T follicular helper cell (primary cell): Measurements from ENCODE around the gene TOMM7.

Experiments
- DNase-seq: peaks from one replicate; pipeline ENCODE4 v3.0.0-alpha.2; 2020; ENCODE audit warnings: low read depth
- total RNA-seq, 2 experiments: gene quantifications; one replicate each; lab custom pipeline; 2026; lab: John Stamatoyannopoulos, UW

TOMM7 gene
- 83.7 to 169 reads per million in 2 experiments for total RNA-seq

DNA sequence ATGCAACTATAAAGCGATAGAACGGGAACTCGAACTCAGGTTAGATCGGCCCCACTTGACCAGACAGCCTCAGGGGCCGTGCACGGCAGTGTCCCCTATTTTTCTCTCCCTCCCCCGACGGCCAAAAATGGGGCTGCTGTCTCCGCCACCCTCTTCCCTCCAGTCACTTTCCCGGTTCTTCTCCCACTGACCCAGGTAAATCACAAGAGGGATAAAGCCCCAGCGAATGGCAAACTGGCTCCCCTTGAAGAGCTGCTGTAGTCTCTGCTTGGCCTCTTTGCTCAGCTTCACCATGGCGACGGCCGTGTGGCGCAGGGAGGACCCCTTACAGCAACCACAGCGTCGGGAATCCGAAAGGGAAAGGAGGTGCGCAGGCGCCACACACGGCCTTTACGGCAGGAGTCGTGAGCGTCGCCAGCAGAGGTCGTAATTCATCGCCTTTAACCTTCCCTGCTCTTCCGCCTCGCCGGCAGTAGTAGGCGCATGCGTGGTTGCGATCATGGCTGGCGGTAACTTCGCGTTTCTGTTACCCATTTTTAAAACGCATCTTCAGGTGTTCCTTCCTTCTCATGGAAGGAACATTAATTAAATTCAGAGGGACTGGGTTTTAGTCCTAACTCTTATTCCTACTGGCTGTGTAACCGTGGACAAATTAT, at the start of gene TOMM7:
Gene TOMM7, minus strand, starts transcription at position 364 of the 656 bp plus-strand sequence. Its CDS starts 70 bp downstream, at position 294.
- peak; percentile 81 for DNase-seq

GRCh38 chr7:22872096-22872807, 49.6 kb upstream of the TOMM7 start:
- no peak for DNase-seq

- no peak for DNase-seq
Measured at GRCh38 chr7:22871661-22872060, 49.0 kb upstream of the TOMM7 start.

GRCh38 chr7:22868509-22868908, 45.9 kb upstream of the TOMM7 start:
- no peak for DNase-seq

DNA sequence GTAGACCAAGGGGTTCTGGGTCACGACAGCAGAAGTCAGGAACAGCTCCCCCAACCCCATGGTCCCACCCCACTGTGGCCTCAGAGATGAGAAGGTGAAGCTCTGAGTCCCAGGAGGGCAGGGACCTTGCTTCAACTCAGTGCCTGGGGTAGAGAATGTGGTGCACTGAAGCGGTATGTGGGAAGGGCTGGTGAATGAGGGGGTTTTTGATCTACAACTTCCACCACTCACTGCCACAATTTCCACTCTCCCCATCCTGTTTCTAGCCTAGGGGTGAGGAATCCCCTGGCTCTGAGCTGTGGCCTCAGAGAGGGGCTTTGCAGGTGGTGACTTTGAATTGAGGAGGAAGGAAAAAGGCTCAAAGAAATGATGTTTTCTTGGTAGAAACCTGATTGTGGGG, 44.9 kb upstream of the TOMM7 start:
- no peak for DNase-seq

GRCh38 chr7:22867003-22867402, 44.4 kb upstream of the TOMM7 start:
- DNase-seq: no peak

GRCh38 chr7:22865602-22865960, 42.9 kb upstream of the TOMM7 start:
- DNase-seq: no peak

GRCh38 chr7:22864855-22865601, 42.4 kb upstream of the TOMM7 start:
- DNase-seq: no peak

DNA sequence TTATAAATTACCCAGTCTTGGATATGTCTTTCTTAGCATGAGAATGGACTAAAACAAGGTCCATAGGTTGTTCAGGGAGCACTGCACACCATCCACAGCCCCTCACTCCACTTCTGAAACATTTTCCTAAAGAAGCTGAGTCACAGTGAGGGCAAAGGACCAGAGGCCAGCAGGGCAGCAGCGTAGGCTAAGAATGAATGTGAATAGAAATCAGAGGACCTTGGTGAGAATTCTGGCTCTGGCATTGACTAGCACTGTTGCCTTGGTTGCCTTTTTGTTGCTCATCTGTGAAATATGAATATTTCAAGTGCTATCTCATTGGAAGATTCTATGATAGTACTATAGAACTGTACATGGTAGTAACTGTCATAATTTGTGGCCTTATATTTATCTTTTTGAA, 41.7 kb upstream of the TOMM7 start:
- DNase-seq: no peak

GRCh38 chr7:22863156-22863899, 40.7 kb upstream of the TOMM7 start:
- no peak for DNase-seq

- no peak for DNase-seq
Measured at GRCh38 chr7:22861576-22861975, 38.9 kb upstream of the TOMM7 start.

DNA sequence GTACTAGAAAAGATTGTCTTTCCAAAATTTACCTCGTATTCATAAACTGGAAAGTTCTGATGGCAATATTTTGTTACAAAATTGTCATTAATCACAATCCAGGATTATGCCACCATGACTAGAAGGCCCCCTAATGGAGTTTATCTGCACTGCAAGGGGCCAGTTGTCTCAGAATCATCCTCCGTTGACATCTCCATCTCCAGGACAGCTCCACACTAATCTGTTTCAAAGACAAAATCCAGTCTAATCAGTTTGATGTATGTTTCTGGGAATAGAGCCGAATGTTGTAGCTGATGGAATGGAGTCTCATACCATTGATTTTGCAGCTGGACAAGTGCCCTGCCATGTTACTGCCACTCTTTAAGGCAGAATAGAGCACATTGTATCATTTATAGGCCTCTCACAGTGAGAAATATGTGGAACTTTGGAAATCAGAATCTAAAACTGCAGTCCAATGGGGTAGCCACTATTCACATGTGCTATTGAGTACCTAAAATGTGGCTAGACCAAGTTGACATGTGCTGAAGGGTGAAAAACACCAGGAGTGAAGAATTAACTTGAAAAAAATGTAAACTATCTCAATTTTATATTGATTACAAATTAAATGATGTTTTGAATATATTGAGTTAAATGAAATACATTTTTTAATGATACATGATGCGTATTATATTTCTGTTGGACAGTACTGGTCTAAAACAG, 38.3 kb upstream of the TOMM7 start:
- DNase-seq: no peak

DNA sequence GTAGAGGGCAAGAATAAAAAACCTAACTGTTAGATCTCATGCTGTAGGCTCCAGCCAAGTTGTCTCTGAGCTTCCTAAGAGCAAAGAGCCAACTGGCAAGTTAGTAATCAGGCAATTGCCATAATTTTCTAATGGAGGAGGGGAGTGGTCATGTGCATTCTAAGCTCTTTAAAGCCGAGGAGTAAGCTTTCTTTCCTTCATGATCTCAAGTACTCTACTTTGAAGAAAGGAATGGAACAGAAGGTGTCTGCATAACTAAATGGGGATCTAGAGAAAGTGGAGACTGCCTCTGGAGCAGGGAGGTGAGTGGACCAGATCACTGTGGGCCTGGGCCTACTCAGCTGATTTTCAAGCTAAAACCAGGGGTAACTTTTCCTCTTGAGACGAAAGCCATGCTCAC, 37.7 kb upstream of the TOMM7 start:
- DNase-seq: no peak

DNA sequence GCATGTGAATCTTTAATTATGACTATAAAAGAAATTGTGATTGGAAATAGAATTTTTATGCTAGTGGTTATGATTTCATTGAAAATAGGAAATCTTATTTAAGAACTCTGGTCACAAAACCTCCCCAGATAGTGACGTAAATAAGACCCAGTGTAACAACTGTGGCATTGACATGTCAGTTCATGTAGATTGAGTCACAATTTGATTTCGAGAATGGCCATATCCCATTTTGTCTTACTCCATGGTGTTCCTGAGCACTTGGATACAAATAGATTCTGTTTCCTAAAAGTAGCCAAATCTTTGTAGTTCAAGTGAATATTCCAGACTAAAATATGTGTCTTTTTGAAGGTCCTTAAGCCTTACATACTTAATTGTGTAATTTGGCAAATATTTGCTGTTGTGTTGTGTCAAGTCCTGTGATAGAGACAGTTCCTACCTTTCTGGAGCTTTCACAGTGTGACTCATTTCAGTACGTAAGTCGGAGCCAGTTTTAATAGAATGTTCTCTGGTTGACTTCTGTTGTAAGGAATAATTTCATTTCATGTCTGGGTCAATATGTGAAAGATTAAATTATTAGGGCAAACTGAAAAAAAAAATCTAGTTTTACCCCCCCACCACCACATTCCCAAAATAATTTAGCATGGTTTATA, 37.1 kb upstream of the TOMM7 start:
- DNase-seq: no peak

DNA sequence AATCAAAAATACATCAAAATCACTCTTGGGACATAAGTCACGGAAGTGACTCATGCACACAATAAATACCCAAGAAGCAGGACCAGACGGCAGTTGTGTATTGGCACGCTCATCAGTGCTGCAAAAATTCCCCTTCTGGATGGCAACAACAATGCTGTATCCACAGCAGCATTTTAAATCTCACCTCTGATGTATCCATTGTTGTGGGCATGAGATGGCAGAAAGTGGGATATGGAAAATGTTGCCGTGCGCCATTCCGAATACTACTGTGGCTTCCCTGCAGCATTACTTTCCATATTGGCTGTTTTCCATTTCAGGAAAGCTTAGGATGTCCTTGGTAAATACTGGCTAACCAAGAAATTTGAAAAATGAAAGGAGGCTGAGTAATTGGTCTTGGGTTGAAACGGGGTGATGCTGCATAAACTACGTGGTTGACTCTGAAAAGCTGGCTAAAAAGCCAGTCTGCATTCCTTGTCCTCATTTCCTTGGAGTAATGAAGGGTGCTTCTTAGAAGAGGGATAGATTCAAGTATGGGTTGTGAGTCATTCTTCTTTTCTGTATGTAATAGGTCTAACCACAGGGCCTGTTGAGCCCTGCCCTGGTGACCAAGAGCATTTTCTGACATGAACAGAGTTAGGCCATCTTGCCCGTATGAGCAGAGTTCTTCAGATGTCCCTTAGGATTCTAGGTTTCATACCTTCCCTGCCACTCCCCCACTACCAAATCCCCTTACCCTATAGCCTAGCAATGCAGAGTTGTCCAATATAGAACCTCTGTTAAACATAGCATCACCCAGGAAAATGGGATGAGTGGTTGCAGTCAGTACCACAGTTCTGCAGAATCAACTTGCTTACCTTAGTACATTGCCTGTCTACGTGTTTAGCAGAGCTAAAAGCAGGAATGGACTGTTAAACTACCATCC, 36.3 kb upstream of the TOMM7 start:
- DNase-seq: no peak

DNA sequence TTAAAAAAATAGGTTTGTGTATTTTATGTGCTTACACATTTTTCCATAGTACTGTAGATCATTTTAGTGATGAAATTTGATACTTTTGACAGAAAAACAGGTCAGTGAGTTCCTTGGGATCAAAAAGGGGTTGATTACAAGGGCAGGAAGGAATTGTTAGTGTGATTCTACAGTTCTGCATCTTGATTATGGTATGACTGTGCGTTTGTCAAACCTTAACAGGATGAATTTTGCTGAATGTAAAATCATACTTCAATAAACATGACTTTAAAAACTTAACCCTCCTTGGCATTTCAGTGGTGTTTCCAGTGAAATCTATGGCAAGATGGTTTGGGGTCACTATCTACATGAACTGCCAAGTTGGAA, 35.6 kb upstream of the TOMM7 start:
- no peak for DNase-seq

DNA sequence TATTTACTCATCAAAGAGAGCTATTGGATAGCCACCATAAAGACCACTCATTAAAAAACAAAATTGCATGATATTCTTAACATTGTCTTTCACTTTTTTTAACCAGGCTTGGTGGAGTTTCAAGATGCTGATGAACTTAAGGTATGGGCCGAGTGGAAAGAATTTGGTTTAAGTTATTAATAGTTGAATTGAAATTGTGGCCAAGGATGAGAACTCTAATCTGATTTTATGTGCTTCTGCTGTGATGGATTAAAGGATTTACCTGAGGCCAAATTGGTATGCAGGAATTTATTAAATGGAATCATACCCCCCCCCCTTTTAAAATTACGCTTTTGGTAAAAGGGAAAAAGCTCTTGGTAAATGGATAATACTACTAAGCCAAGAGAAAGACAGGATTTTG, 33.8 kb upstream of the TOMM7 start:
- DNase-seq: no peak

- DNase-seq: no peak
Measured at GRCh38 chr7:22855049-22855392, 32.4 kb upstream of the TOMM7 start.

DNA sequence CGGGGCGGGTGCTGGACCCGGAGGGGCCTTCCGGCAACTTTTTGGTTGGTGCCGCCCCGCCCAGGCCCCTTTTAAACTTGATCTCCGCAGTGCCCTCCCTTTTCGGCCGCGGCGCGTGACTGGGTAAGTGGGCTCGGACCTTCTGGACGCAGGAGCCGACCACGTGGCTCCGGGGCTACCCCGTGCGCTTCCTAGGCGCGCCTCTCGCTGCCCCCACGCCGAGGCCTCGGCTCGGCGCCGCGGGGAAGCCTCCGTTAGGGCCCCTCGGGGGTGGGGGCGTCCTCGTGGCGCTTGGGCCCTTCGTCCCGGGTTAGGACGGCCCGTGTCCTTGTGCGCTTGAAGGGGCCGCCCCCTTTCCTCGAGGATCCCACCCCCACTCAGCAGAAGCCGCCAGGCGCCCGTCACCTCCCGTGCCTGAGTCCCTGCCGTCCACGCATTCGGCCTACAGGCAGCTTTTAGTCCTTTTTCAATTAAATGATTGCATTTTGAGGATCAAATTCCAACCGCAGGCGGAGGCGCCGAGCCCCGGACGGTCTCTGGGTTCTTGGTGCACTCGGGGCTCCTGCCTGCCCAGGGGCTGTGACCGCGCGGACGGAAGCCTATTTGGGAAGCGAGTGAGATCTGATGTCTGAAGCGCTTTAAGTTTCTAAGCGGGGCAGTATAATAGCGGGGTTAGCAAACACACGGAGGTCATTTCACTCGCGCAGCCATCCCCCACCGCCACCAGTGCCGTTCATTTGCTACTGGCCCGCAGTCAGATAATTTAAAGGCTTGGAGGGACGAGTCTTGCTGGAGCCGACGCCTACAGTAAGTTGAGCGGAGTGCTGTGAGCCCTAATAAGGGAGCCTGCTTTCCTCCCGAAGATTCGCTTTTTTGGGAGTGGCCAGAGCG, 31.8 kb upstream of the TOMM7 start:
- DNase-seq: no peak
